Duodenal mucosa (tissue), 2 donors: ENCODE results near the gene HOXA11.

Source experiments
- H3K27ac ChIP-seq: one replicate; pipeline ENCODE4 v1.7.0; 2013; ENCODE audit warnings: low read depth, low read length
- H3K27me3 ChIP-seq, 2 donors: one replicate each; pipeline ENCODE4 v1.7.0; 2013; ENCODE audit warnings: low read length in 2 of 2, control low read depth in 1 of 2; ENCODE audit not compliant: insufficient read depth in 2 of 2, control insufficient read depth in 1 of 2
- H3K36me3 ChIP-seq, 2 donors: one replicate each; pipeline ENCODE4 v1.7.0; 2013; ENCODE audit warnings: low read length in 2 of 2, control low read depth in 1 of 2; ENCODE audit not compliant: insufficient read depth in 2 of 2, control insufficient read depth in 1 of 2
- H3K4me1 ChIP-seq, 2 donors: one replicate each; pipeline ENCODE4 v1.7.0; 2013; ENCODE audit warnings: low read length in 2 of 2, control low read depth in 1 of 2; ENCODE audit not compliant: insufficient read depth in 2 of 2, control insufficient read depth in 1 of 2
- H3K4me3 ChIP-seq, 2 donors: one replicate each; pipeline ENCODE4 v1.7.0; 2013; ENCODE audit warnings: low read length in 2 of 2, low read depth in 1 of 2
- H3K9ac ChIP-seq, 2 donors: one replicate each; pipeline ENCODE4 v1.7.0; 2013; ENCODE audit warnings: low read length in 2 of 2, low read depth in 1 of 2
- H3K9me3 ChIP-seq, 2 donors: one replicate each; pipeline ENCODE4 v1.7.0; 2013; ENCODE audit warnings: low read length in 2 of 2, control low read depth in 1 of 2; ENCODE audit not compliant: control insufficient read depth in 1 of 2

The HOXA11 gene

GRCh38 chr7:27138472-27138871 lies 46.6 kb downstream of the HOXA11 start:
- H3K36me3 ChIP-seq: no peaks in the 10 kb centered on the region
- H3K4me1 ChIP-seq: peaks cover 19 to 26% of the 10 kb centered on the region in 2 donors
- peaks cover 37 to 40% of the 10 kb centered on the region in 2 donors for H3K27me3 ChIP-seq
- no peaks in the 10 kb centered on the region for H3K9me3 ChIP-seq
- peak overlapping the region in 1 of 2 donors; percentile 44 for H3K9ac ChIP-seq
- H3K4me3 ChIP-seq: peak overlapping the region in 1 of 2 donors; percentile 65
- peak overlapping the region; percentile 37 for H3K27ac ChIP-seq

GRCh38 chr7:27137640-27138315 lies 47.3 kb downstream of the HOXA11 start:
- Histone ChIP-seq H3K4me3 (no peak overlapping the region), H3K27me3 (peaks cover 34 to 38% of the 10 kb centered on the region in 2 donors), H3K9ac (peak overlapping the region in 1 of 2 donors; percentile 44), H3K9me3 (no peaks in the 10 kb centered on the region), H3K4me1 (peaks cover 19 to 29% of the 10 kb centered on the region in 2 donors), H3K27ac (peak overlapping the region; percentile 37), H3K36me3 (no peaks in the 10 kb centered on the region)

- no peak overlapping the region for H3K9ac ChIP-seq
- H3K27me3 ChIP-seq: peaks cover 17 to 25% of the 10 kb centered on the region in 2 donors
- no peaks in the 10 kb centered on the region for H3K9me3 ChIP-seq
- no peaks in the 10 kb centered on the region for H3K36me3 ChIP-seq
- H3K4me3 ChIP-seq: no peak overlapping the region
- peaks cover 21 to 36% of the 10 kb centered on the region in 2 donors for H3K4me1 ChIP-seq
- H3K27ac ChIP-seq: no peak overlapping the region
These were observed 50.6 kb downstream of the HOXA11 start for GRCh38 chr7:27134392-27134791.

GRCh38 chr7:27133409-27134231 lies 51.4 kb downstream of the HOXA11 start:
- H3K27ac ChIP-seq: peak overlapping the region; percentile 11
- no peak overlapping the region for H3K9ac ChIP-seq
- H3K27me3 ChIP-seq: peaks cover 17 to 25% of the 10 kb centered on the region in 2 donors
- H3K4me1 ChIP-seq: peaks cover 23 to 44% of the 10 kb centered on the region in 2 donors
- H3K4me3 ChIP-seq: no peak overlapping the region
- H3K9me3 ChIP-seq: no peaks in the 10 kb centered on the region
- no peaks in the 10 kb centered on the region for H3K36me3 ChIP-seq

GRCh38 chr7:27132978-27133377 lies 52.1 kb downstream of the HOXA11 start:
- Histone ChIP-seq H3K9me3 (no peaks in the 10 kb centered on the region), H3K9ac (no peak overlapping the region), H3K27me3 (peaks cover 17 to 25% of the 10 kb centered on the region in 2 donors), H3K4me1 (peaks cover 23 to 47% of the 10 kb centered on the region in 2 donors), H3K27ac (no peak overlapping the region), H3K4me3 (no peak overlapping the region), H3K36me3 (no peaks in the 10 kb centered on the region)

GRCh38 chr7:27132214-27132613 lies 52.8 kb downstream of the HOXA11 start:
- Histone ChIP-seq H3K27me3 (peaks cover 17 to 25% of the 10 kb centered on the region in 2 donors), H3K4me3 (no peak overlapping the region), H3K4me1 (peaks cover 24 to 52% of the 10 kb centered on the region in 2 donors), H3K27ac (no peak overlapping the region), H3K9ac (no peak overlapping the region), H3K36me3 (no peaks in the 10 kb centered on the region), H3K9me3 (no peaks in the 10 kb centered on the region)

- Histone ChIP-seq H3K27ac (peak overlapping the region; percentile 92), H3K36me3 (no peaks in the 10 kb centered on the region), H3K4me1 (peaks cover 27 to 51% of the 10 kb centered on the region in 2 donors)
These were observed 53.6 kb downstream of the HOXA11 start for GRCh38 chr7:27131390-27131819.

More at GRCh38 chr7:27131390-27131819, 53.6 kb downstream of the HOXA11 start:
- Histone ChIP-seq H3K9ac (peak overlapping the region; percentile 55 to 72), H3K27me3 (peaks cover 14 to 25% of the 10 kb centered on the region in 2 donors), H3K4me3 (peak overlapping the region; percentile 77 to 84), H3K9me3 (no peaks in the 10 kb centered on the region)
